ENCODE results near the gene SOX5. TPM values are rescaled to one million over a fixed set of nuclear protein-coding genes. Genes with fewer than 3 reads are reported as not detected.
"Not testable (repeated sequence)": the region's sequence is repeated elsewhere in the genome, so short reads cannot be mapped to it uniquely, and the experiment has no call there.

The SOX5 gene
- total and polyA plus RNA-seq, 2 of the 8 experiments (the other 6 are each of a cell fraction or from before 2014, with no cell fraction given): 2.2 to 2.6 TPM

- H3K4ac ChIP-seq (replicated peaks; ENCODE audit: insufficient read length, low read depth, low read length); CTCF ChIA-PET (ENCODE audit: partially characterized antibody); DNase-seq (ENCODE audit: low read depth in 1 of 2, low spot score in 2 of 2); H2BK20ac ChIP-seq (ENCODE audit: low read length); H2BK120ac ChIP-seq (replicated peaks; ENCODE audit: low read depth, low read length); H3K18ac ChIP-seq (ENCODE audit: extremely low read depth, low read length); H4K20me1 ChIP-seq (replicated peaks in 1 of 2; ENCODE audit: control insufficient read depth in 1 of 2, insufficient read depth in 2 of 2, low read length in 2 of 2); FAIRE-seq; H2BK12ac ChIP-seq (ENCODE audit: low read depth, low read length); H2BK5ac ChIP-seq (ENCODE audit: low read depth, low read length); H3K27ac ChIP-seq (ENCODE audit: low read depth, low read length); H3K4me2 ChIP-seq (ENCODE audit: insufficient read depth in 1 of 2, low read depth in 2 of 2, low read length in 2 of 2); H3K4me3 ChIP-seq (ENCODE audit: extremely low read depth in 1 of 4, insufficient read depth in 2 of 4, low read depth in 3 of 4, low read length in 4 of 4); POLR2A ChIA-PET (ENCODE audit: partially characterized antibody); H4K8ac ChIP-seq (ENCODE audit: extremely low read depth, insufficient read depth, low read length); H3K56ac ChIP-seq (replicated peaks; ENCODE audit: insufficient read length, low read depth, low read length); H3K36me3 ChIP-seq (ENCODE audit: control insufficient read depth in 2 of 4, insufficient read depth in 4 of 4, low read length in 3 of 4); H3K79me2 ChIP-seq (ENCODE audit: control insufficient read depth in 1 of 2, insufficient read depth in 2 of 2, low read length in 2 of 2); H2BK15ac ChIP-seq (ENCODE audit: low read length); H4K91ac ChIP-seq (replicated peaks; ENCODE audit: insufficient read length, low read length); H3K4me1 ChIP-seq (replicated peaks in 1 of 4; ENCODE audit: control insufficient read depth in 3 of 4, insufficient read depth in 4 of 4, low read length in 3 of 4); H3K9ac ChIP-seq (replicated peaks in 1 of 4; ENCODE audit: extremely low read depth in 1 of 4, low read depth in 3 of 4, low read length in 3 of 4); H3K79me1 ChIP-seq (ENCODE audit: low read depth, low read length); H2AFZ ChIP-seq (ENCODE audit: low read length); H2AK5ac ChIP-seq (ENCODE audit: low read depth, low read length); H3K23ac ChIP-seq (ENCODE audit: insufficient read length); H4K5ac ChIP-seq (ENCODE audit: insufficient read length, low read depth, low read length); H3K14ac ChIP-seq (ENCODE audit: insufficient read length); H3K9me3 ChIP-seq (ENCODE audit: insufficient read depth in 2 of 2, low read depth in 1 of 2, low read length in 1 of 2); H3K27me3 ChIP-seq (replicated peaks in 1 of 4; ENCODE audit: control insufficient read depth in 3 of 4, extremely low read depth in 1 of 4, insufficient read depth in 3 of 4, low read length in 3 of 4); H3K23me2 ChIP-seq (ENCODE audit: low read depth, low read length): not testable (repeated sequence)
- WGBS, 2 experiments (ENCODE audit: extremely low coverage in 1 of 2, insufficient coverage in 1 of 2, insufficient read length in 1 of 2, insufficient replicate concordance in 2 of 2, low coverage in 1 of 2, low lambda C conversion rate in 2 of 2, missing lambda C conversion rate in 1 of 2): 93% methylated on average over 8 of the region's 8 CpGs; no CpG with 5 or more reads in 1 of the 2 experiments
Observed at GRCh38 chr12:23509832-23510231, 439.6 kb downstream of the SOX5 start.

- H3K79me1 ChIP-seq (ENCODE audit: low read depth, low read length); H3K36me3 ChIP-seq (ENCODE audit: control insufficient read depth in 2 of 4, insufficient read depth in 4 of 4, low read length in 3 of 4); H3K23ac ChIP-seq (ENCODE audit: insufficient read length); H3K23me2 ChIP-seq (ENCODE audit: low read depth, low read length); H3K56ac ChIP-seq (replicated peaks; ENCODE audit: insufficient read length, low read depth, low read length); H2BK15ac ChIP-seq (ENCODE audit: low read length); H2BK5ac ChIP-seq (ENCODE audit: low read depth, low read length); H3K27ac ChIP-seq (ENCODE audit: low read depth, low read length); H3K9me3 ChIP-seq (ENCODE audit: insufficient read depth in 2 of 2, low read depth in 1 of 2, low read length in 1 of 2); H3K4me2 ChIP-seq (ENCODE audit: insufficient read depth in 1 of 2, low read depth in 2 of 2, low read length in 2 of 2); H2BK12ac ChIP-seq (ENCODE audit: low read depth, low read length); H2BK120ac ChIP-seq (replicated peaks; ENCODE audit: low read depth, low read length); H2AFZ ChIP-seq (ENCODE audit: low read length); H4K5ac ChIP-seq (ENCODE audit: insufficient read length, low read depth, low read length); H3K27me3 ChIP-seq (replicated peaks in 1 of 4; ENCODE audit: control insufficient read depth in 3 of 4, extremely low read depth in 1 of 4, insufficient read depth in 3 of 4, low read length in 3 of 4); POLR2A ChIA-PET (ENCODE audit: partially characterized antibody); H2BK20ac ChIP-seq (ENCODE audit: low read length); H4K20me1 ChIP-seq (replicated peaks in 1 of 2; ENCODE audit: control insufficient read depth in 1 of 2, insufficient read depth in 2 of 2, low read length in 2 of 2); H3K4me1 ChIP-seq (replicated peaks in 1 of 4; ENCODE audit: control insufficient read depth in 3 of 4, insufficient read depth in 4 of 4, low read length in 3 of 4); H3K9ac ChIP-seq (replicated peaks in 1 of 4; ENCODE audit: extremely low read depth in 1 of 4, low read depth in 3 of 4, low read length in 3 of 4); H3K18ac ChIP-seq (ENCODE audit: extremely low read depth, low read length); H2AK5ac ChIP-seq (ENCODE audit: low read depth, low read length); H3K79me2 ChIP-seq (ENCODE audit: control insufficient read depth in 1 of 2, insufficient read depth in 2 of 2, low read length in 2 of 2); H4K8ac ChIP-seq (ENCODE audit: extremely low read depth, insufficient read depth, low read length); H3K4me3 ChIP-seq (ENCODE audit: extremely low read depth in 1 of 4, insufficient read depth in 2 of 4, low read depth in 3 of 4, low read length in 4 of 4); H4K91ac ChIP-seq (replicated peaks; ENCODE audit: insufficient read length, low read length); DNase-seq (ENCODE audit: low read depth in 1 of 2, low spot score in 2 of 2); CTCF ChIA-PET (ENCODE audit: partially characterized antibody); H3K14ac ChIP-seq (ENCODE audit: insufficient read length); H3K4ac ChIP-seq (replicated peaks; ENCODE audit: insufficient read length, low read depth, low read length); FAIRE-seq: not testable (repeated sequence)
- WGBS, 2 experiments (ENCODE audit: extremely low coverage in 1 of 2, insufficient coverage in 1 of 2, insufficient read length in 1 of 2, insufficient replicate concordance in 2 of 2, low coverage in 1 of 2, low lambda C conversion rate in 2 of 2, missing lambda C conversion rate in 1 of 2): 98% methylated on average over 4 of the region's 4 CpGs; no CpG with 5 or more reads in 1 of the 2 experiments
Observed at GRCh38 chr12:23507785-23508184, 441.7 kb downstream of the SOX5 start.
